GM10248 (cell line): ENCODE measurements around the gene SEC24C.

Experiments
- CTCF ChIA-PET: fragments of 300-600 bp; sonication (Branson Sonifier 250); formaldehyde crosslinking; extraction: SDS; loops from one replicate; lab custom pipeline; 2021; ENCODE audit warnings: antibody characterized with exemption; lab: Yijun Ruan, JAX
- POLR2A ChIA-PET: fragments of 350-650 bp; sonication (Branson Sonifier 250); formaldehyde crosslinking; extraction: SDS; loops from one replicate; lab custom pipeline; 2020; ENCODE audit warnings: antibody characterized with exemption; lab: Yijun Ruan, JAX
- DNase-seq: peaks from one replicate; pipeline ENCODE4 v3.0.0; 2012; ENCODE audit errors: extremely low spot score
- TF ChIP-seq, protein P1 (sequence below): IDR thresholded peaks from 2 replicates; pipeline ENCODE4 v1.5.1; 2012; ENCODE audit warnings: mild to moderate bottlenecking, low read depth; ENCODE audit errors: extremely low read depth, missing control alignments, control extremely low read depth

SEC24C gene

DNA sequence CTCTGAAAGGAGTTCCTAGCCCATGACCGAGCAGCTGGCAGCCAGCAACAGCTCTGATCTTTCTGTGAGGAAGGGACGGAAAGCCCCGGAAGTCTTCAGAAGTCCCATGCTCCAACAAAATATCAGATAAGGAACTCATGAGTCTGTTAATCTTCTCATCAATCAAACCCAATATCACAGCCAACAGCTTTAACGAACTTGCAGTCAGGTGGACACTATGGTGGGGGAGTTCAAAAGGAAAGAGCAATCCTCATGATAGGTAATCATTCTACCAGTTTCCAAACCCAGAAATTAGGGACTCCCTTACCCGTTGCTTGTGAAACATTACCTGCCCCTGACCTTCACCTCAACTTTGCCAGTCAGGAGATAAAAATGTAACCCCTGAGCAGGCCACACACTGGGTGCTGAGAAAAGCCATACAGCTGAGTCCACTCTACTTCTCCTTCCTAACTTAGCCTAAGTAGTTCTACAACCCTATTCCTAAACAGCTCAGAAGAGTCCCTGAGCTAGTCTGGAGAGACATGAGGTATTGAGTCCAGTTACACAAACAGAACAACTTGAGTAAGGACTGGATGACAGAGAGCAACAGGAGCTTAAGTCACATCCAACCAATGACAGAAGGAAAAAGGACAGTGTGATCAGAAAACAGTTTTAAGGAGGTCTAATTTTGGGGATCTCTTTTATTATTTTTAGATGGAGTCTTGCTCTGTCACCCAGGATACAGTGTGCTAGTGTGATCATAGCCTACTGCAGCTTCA, 65.1 kb downstream of the SEC24C start:
- TF ChIP-seq, protein P1, sequence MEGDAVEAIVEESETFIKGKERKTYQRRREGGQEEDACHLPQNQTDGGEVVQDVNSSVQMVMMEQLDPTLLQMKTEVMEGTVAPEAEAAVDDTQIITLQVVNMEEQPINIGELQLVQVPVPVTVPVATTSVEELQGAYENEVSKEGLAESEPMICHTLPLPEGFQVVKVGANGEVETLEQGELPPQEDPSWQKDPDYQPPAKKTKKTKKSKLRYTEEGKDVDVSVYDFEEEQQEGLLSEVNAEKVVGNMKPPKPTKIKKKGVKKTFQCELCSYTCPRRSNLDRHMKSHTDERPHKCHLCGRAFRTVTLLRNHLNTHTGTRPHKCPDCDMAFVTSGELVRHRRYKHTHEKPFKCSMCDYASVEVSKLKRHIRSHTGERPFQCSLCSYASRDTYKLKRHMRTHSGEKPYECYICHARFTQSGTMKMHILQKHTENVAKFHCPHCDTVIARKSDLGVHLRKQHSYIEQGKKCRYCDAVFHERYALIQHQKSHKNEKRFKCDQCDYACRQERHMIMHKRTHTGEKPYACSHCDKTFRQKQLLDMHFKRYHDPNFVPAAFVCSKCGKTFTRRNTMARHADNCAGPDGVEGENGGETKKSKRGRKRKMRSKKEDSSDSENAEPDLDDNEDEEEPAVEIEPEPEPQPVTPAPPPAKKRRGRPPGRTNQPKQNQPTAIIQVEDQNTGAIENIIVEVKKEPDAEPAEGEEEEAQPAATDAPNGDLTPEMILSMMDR = no peak
- ChIA-PET POLR2A (interaction anchor here (0.9 kb wide), 1 partner anchor 36 kb away, joined by 3 read pairs; no protein-coding TSS in a partner anchor), CTCF (interaction anchor here (1.2 to 2.6 kb wide), 10 partner anchors 16 to 131 kb away, joined by 3 to 13 read pairs (median 4); no protein-coding TSS in a partner anchor)
- no peak for DNase-seq

DNA sequence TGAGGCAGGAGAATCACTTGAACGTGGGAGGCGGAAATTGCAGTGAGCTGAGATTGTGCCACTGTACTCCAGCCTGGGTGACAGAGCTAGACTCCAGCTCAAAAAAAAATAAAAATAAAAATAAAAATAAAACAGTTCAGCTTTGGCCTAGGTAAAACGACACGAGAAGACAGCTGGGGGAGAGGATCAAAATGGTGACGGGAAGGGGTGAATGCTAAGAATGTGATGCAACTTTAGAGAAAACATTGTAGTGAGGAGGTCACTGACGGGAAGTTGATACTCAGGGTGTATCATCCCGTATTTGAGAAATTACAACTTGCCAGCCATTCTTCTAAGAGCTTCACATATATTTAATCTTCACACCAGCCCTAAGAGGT, 66.2 kb downstream of the SEC24C start:
- POLR2A ChIA-PET = interaction anchor here (0.5 to 0.9 kb wide), 2 partner anchors 23 to 38 kb away, joined by 3 read pairs; no protein-coding TSS in a partner anchor
- TF ChIP-seq, protein P1 = no peak
- no peak for DNase-seq
- CTCF ChIA-PET = interaction anchor here (0.7 to 2.6 kb wide), 9 partner anchors 17 to 130 kb away, joined by 3 to 13 read pairs (median 3); a partner anchor contains a TSS

DNA sequence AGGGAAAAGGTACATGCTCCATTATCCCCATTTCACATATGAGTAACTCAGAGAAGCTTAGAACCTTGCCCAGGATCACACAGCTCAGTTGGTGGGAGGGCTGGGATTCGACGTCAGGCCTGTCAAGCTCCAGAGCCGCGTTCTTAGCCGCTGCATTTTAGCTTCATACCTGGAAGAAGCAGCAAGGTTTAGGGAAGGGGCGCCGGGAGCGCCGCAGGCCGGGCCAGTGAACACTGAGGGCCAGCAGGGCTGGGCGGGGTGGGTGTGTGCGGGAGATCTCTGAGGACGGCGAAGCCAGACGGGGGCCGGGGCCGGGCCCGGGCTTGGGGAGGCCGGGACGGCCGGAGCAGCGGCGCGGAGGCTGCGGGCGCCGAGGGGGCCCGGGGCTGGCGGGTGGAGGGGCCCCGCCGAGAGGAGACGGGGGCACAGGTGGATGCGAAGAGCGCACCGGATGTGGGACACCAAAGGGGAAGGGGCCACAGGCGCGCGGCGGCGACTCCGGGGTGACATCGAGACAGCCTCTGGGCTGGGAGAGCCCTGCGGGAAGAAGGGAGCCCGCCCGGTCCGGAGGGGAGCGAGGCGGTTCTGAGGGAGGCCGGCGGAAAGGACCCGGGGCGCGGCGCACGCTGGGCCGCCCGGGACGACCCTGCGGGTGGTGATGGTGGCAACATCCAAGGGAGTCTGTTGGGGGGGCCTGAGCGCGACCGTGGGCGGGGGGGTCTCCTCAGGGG, 66.7 kb downstream of the SEC24C start:
- ChIA-PET CTCF (interaction anchor here (0.7 to 2.6 kb wide), 8 partner anchors 18 to 129 kb away, joined by 3 to 13 read pairs (median 4); a partner anchor contains a TSS), POLR2A (interaction anchor here (0.5 kb wide), 2 partner anchors 15 to 23 kb away, joined by 3 to 6 read pairs; no protein-coding TSS in a partner anchor)
- peak; percentile 55 for DNase-seq
- TF ChIP-seq, protein P1 = no peak

DNA sequence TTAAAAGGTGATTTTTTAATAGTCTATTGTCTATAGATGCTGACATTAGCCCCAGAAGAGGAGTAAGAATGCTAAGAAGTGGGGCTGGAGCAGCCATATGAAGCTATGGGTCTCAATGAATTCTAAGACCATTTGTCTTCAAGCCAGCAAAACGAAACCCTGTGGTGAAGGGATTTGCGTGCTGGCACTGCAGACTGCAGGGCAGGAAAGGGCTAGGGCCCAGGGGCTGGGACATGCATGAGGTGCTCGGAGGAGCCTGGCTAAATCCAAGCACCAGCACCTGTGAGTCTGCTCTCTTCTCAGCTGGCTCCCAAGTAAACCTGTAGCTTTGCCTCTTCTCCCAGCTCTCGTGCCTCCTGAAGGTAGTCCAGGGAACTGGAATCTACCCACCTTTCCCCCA, 68.5 kb downstream of the SEC24C start:
- CTCF ChIA-PET = interaction anchor here (1.5 to 2.3 kb wide), 2 partner anchors 16 to 67 kb away, joined by 3 to 10 read pairs; no protein-coding TSS in a partner anchor
- POLR2A ChIA-PET = no interaction called here
- no peak for DNase-seq
- TF ChIP-seq, protein P1 = no peak

DNA sequence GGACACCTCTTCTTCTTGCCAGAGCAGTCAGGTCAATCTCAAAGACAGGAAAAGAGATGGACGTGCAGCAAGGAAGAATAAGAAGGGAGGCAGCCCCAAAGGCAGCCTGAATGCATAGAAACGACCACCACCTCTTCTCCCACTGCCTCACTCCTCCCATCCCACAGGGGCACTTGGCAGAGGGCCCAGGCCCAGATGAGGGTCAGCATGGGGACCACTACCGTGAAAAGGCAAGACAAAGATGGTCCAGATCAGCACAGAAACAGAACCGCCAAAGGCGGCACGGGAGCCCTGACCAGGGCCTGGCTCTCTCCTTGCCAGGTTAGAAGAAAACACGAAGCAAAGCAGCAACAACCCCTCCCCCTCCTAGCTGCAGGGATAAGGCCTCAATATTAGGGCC, 69.2 kb downstream of the SEC24C start:
- TF ChIP-seq, protein P1 = no peak
- CTCF ChIA-PET = interaction anchor here (2.3 to 4.2 kb wide), 2 partner anchors 12 to 15 kb away, joined by 10 to 23 read pairs; no protein-coding TSS in a partner anchor
- POLR2A ChIA-PET = no interaction called here
- no peak for DNase-seq

DNA sequence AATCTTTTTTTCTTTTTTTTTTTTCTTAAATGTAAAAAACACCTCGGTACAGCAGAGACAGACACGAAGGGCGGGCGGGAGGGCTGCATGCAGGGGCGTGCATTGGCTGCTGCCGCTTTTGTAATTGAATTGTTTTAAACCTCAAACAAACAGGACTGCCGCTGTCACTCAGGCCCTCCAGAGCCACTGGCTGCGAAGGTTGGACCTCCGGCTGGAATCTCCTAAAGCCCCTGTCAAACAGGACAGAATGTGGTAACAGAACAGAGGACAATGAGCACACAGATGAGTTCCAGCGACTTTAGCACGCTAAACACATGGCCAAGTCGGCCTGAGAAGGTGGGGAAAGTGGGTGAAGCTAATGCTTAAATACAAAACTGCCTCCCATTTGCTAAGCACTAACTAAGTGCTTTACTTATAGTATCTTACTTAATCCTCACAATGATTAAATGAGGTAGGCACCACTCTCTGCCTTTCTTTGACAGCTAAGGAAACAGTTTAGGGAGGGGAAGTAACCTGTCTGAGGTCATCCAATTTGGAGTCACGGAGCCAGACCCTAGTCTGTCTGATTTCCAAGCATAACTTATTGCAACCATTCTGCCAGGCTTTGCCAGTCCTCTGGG, 70.2 kb downstream of the SEC24C start:
- DNase-seq = no peak
- TF ChIP-seq, protein P1 = no peak
- ChIA-PET POLR2A (no interaction called here), CTCF (interaction anchor here (0.7 to 4.2 kb wide), 8 partner anchors 11 to 126 kb away, joined by 3 to 23 read pairs (median 3); no protein-coding TSS in a partner anchor)
